CD14-positive monocyte (primary cell): ENCODE data around the gene FAM163B. TPM values are rescaled to one million over a fixed set of nuclear protein-coding genes. Genes with fewer than 3 reads are reported as not detected.

Experiments
- DNase-seq, 3 donors: peaks; one replicate each; pipeline ENCODE4 v3.0.0-alpha.2; 2011 to 2022
- H2AFZ ChIP-seq: 2 replicates; pipeline ENCODE4 v1.6.0; 2012; ENCODE audit warnings: mild to moderate bottlenecking, low read depth, low read length, inconsistent platforms; ENCODE audit not compliant: insufficient read depth, poor library complexity, severe bottlenecking
- H3K27ac ChIP-seq, 2 donors: 1 replicate in 1 of 2; 2 replicates in 1 of 2; pipeline ENCODE4 v1.5.1; 2012 to 2013; ENCODE audit warnings: low read length in 2 of 2, control low read depth in 1 of 2, inconsistent platforms in 1 of 2, low read depth in 1 of 2, mild to moderate bottlenecking in 1 of 2
- H3K27me3 ChIP-seq, 2 donors: one replicate each; pipeline versions ENCODE4 v1.6.0 to v1.6.1; 2011 to 2013; ENCODE audit warnings: low read length in 2 of 2; ENCODE audit not compliant: control insufficient read depth in 2 of 2, insufficient read depth in 2 of 2
- H3K36me3 ChIP-seq, 2 donors: replicated peaks in 1 of 2; 1 replicate in 1 of 2; 2 replicates in 1 of 2; pipeline versions ENCODE4 v1.5.1 to v1.6.1; 2012 to 2013; ENCODE audit warnings: low read length in 2 of 2, control low read depth in 1 of 2, inconsistent platforms in 1 of 2, mild to moderate bottlenecking in 1 of 2; ENCODE audit not compliant: insufficient read depth in 2 of 2, control insufficient read depth in 1 of 2
- H3K4me1 ChIP-seq, 2 donors: 1 replicate in 1 of 2; 2 replicates in 1 of 2; pipeline versions ENCODE4 v1.5.1 to v1.6.1; 2012 to 2013; ENCODE audit warnings: low read length in 2 of 2, control low read depth in 1 of 2, inconsistent platforms in 1 of 2, mild to moderate bottlenecking in 1 of 2, moderate library complexity in 1 of 2; ENCODE audit not compliant: insufficient read depth in 2 of 2, control insufficient read depth in 1 of 2
- H3K4me2 ChIP-seq: replicated peaks from 2 replicates; pipeline ENCODE3; 2012; ENCODE audit warnings: low read length, moderate library complexity, mild to moderate bottlenecking; ENCODE audit not compliant: poor library complexity, severe bottlenecking; ENCODE audit errors: extremely low read depth
- H3K4me3 ChIP-seq, 3 experiments: fragments of 200-600 bp in 1 of 3; sonication (generic) in 1 of 3; replicated peaks in 1 of 3; 1 replicate in 2 of 3; 2 replicates in 1 of 3; pipeline ENCODE4 v1.5.1; 2011 to 2013; ENCODE audit warnings: low read length in 3 of 3, mild to moderate bottlenecking in 3 of 3, control low read depth in 2 of 3, low read depth in 2 of 3, inconsistent platforms in 1 of 3, moderate library complexity in 1 of 3
- H3K79me2 ChIP-seq: 2 replicates; pipeline ENCODE4 v1.6.0; 2012; ENCODE audit warnings: mild to moderate bottlenecking, control low read depth, inconsistent platforms, low read length, moderate library complexity; ENCODE audit not compliant: insufficient read depth
- H3K9ac ChIP-seq: 2 replicates; pipeline ENCODE4 v1.6.0; 2017; ENCODE audit warnings: low read length, mild to moderate bottlenecking; ENCODE audit not compliant: insufficient read depth, poor library complexity, severe bottlenecking
- H3K9me3 ChIP-seq, 2 donors: replicated peaks in 1 of 2; 1 replicate in 1 of 2; 2 replicates in 1 of 2; pipeline versions ENCODE4 v1.5.1 to v1.6.1; 2012 to 2013; ENCODE audit warnings: low read length in 2 of 2, control low read depth in 1 of 2; ENCODE audit not compliant: control insufficient read depth in 1 of 2, insufficient read depth in 1 of 2
- H4K20me1 ChIP-seq: 2 replicates; pipeline ENCODE4 v1.6.0; 2012; ENCODE audit warnings: mild to moderate bottlenecking, low read length, control low read depth, moderate library complexity; ENCODE audit not compliant: insufficient read depth
- H3K27ac Mint-ChIP-seq, 7 donors: one replicate each; pipeline ENCODE4 v1.8.0; 2020; ENCODE audit warnings: mild to moderate bottlenecking in 7 of 7, mixed read lengths in 7 of 7, moderate library complexity in 6 of 7, inconsistent platforms in 2 of 7
- H3K27me3 Mint-ChIP-seq, 3 donors: one replicate each; pipeline ENCODE4 v1.8.0; 2021 to 2022; ENCODE audit warnings: low read depth in 3 of 3, mild to moderate bottlenecking in 3 of 3, mixed read lengths in 3 of 3, moderate library complexity in 3 of 3, inconsistent platforms in 1 of 3
- H3K36me3 Mint-ChIP-seq, 2 donors: one replicate each; pipeline ENCODE4 v1.8.0; 2020; ENCODE audit warnings: mixed read lengths in 2 of 2, inconsistent platforms in 1 of 2, mild to moderate bottlenecking in 1 of 2
- H3K4me1 Mint-ChIP-seq: one replicate; pipeline ENCODE4 v1.8.0; 2020; ENCODE audit warnings: mild to moderate bottlenecking, mixed read lengths
- H3K4me3 Mint-ChIP-seq, 2 donors: one replicate each; pipeline ENCODE4 v1.8.0; 2020; ENCODE audit warnings: mild to moderate bottlenecking in 2 of 2, mixed read lengths in 2 of 2, moderate library complexity in 1 of 2
- H3K9me3 Mint-ChIP-seq, 7 donors: one replicate each; pipeline ENCODE4 v1.8.0; 2020 to 2022; ENCODE audit warnings: mixed read lengths in 7 of 7, mild to moderate bottlenecking in 6 of 7, moderate library complexity in 6 of 7, inconsistent platforms in 2 of 7
- CTCF ChIP-seq: fragments of 200-600 bp; IDR thresholded peaks from one replicate; pipeline ENCODE4 v1.8.0; 2022; ENCODE audit warnings: antibody characterized with exemption, mild to moderate bottlenecking
- WGBS: methylation state at CpG from one replicate; pipeline ENCODE4 v1.1.5; 2013; ENCODE audit warnings: missing lambda C conversion rate; ENCODE audit not compliant: insufficient coverage; 5-methylcytosine and 5-hydroxymethylcytosine counted together
- intact Hi-C, 2 donors: fragments of 100-400 bp; cut with micrococcal nuclease; formaldehyde crosslinking; loops; one replicate each; pipeline versions ENCODE4 v1.15.0 to v1.15.1; 2023
- polyA plus RNA-seq, 3 donors: library from polyadenylated mRNA; depleted of rRNA in 1 of 3; unstranded in 2 of 3; stranded (reverse) in 1 of 3; fragments of 300-500 nt in 2 of 3; fragments of >200 nt in 1 of 3; fragmentation: Illumina TruSeq in 2 of 3; gene quantifications; 1 replicate in 2 of 3; 2 replicates in 1 of 3; pipeline ENCODE4 v1.2.3, GENCODE V29; 2012 to 2021

Gene FAM163B
- polyA plus RNA-seq, 3 donors, result not detected

DNA sequence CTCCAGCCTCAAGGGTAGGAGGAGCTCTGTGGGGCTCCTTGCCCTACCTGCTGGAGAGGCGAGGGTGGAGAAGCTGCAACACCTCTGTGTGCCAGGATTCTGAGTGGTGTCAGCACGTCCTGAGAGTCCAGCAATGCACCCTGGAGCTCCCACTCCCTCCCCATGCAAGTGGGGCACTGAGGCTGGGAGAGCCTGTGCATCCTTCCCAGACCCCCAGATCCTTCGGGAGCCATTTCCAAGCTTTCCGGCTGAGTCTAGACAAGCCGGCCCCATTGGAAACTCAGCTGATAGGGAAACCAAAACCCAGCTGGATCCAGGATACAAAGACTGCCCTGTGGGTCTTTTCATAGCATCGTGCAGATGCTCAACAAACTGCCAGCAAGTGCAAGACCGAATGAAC lies 1.8 kb downstream of the FAM163B start:
- Histone ChIP-seq H3K4me2 (no peak overlapping the region), H3K4me1 (no peaks in the 10 kb centered on the region), H2AFZ (no peak overlapping the region), H3K79me2 (no peaks in the 10 kb centered on the region), H3K27ac (no peak overlapping the region), H3K9ac (no peak overlapping the region), H3K4me3 (no peak overlapping the region), H3K9me3 (no peaks in the 10 kb centered on the region), H3K27me3 (peaks cover 0 to 19% of the 10 kb centered on the region in 2 donors), H3K36me3 (no peaks in the 10 kb centered on the region), H4K20me1 (no peaks in the 10 kb centered on the region)
- no peaks in the 10 kb centered on the region for H3K36me3 Mint-ChIP-seq
- WGBS, result 69% methylated on average over 5 of the region's 7 CpGs
- intact Hi-C loops, result no loop called here
- no peak overlapping the region for H3K27ac Mint-ChIP-seq
- no peak for TF ChIP-seq CTCF
- no peaks in the 10 kb centered on the region for H3K4me1 Mint-ChIP-seq
- H3K4me3 Mint-ChIP-seq, result no peak overlapping the region
- H3K27me3 Mint-ChIP-seq, result peaks cover 15 to 42% (median 29%) of the 10 kb centered on the region in 3 donors
- H3K9me3 Mint-ChIP-seq, result peaks cover 0 to 8% (median 0%) of the 10 kb centered on the region in 7 donors
- no peak for DNase-seq

- Mint-ChIP-seq H3K4me3 (no peak overlapping the region), H3K36me3 (no peaks in the 10 kb centered on the region), H3K4me1 (no peaks in the 10 kb centered on the region), H3K27ac (no peak overlapping the region), H3K9me3 (peaks cover 0 to 6% (median 0%) of the 10 kb centered on the region in 7 donors), H3K27me3 (peaks cover 15 to 42% (median 29%) of the 10 kb centered on the region in 3 donors)
- no peak overlapping the region for H3K9ac ChIP-seq
- H3K36me3 ChIP-seq, result no peaks in the 10 kb centered on the region
- H3K27me3 ChIP-seq, result peaks cover 0 to 19% of the 10 kb centered on the region in 2 donors
- H3K79me2 ChIP-seq, result no peaks in the 10 kb centered on the region
- intact Hi-C loops, result no loop called here
- no peaks in the 10 kb centered on the region for H4K20me1 ChIP-seq
- no peak for DNase-seq
- H3K4me1 ChIP-seq, result no peaks in the 10 kb centered on the region
- H2AFZ ChIP-seq, result no peak overlapping the region
- no peak overlapping the region for H3K4me2 ChIP-seq
- no peak overlapping the region for H3K27ac ChIP-seq
- H3K9me3 ChIP-seq, result no peaks in the 10 kb centered on the region
- no CpG with 5 or more reads among the region's 8 CpGs for WGBS
- H3K4me3 ChIP-seq, result no peak overlapping the region
- no peak for TF ChIP-seq CTCF
Measured at GRCh38 chr9:133606708-133607025, 2.5 kb downstream of the FAM163B start.
